HG03442 (cell line): ENCODE measurements around the gene FAT1.

Experiments used
- ATAC-seq: cut with Tn5 transposase; IDR thresholded peaks from one replicate; pipeline ENCODE4 v1.9.1; 2021; ENCODE audit warnings: mild to moderate bottlenecking, moderate library complexity; ENCODE audit not compliant: unreplicated experiment

The FAT1 gene

GRCh38 chr4:186658657-186659056 lies 65.0 kb downstream of the FAT1 start:
- no peak for ATAC-seq

GRCh38 chr4:186657764-186658163 lies 65.9 kb downstream of the FAT1 start:
- no peak for ATAC-seq

GRCh38 chr4:186653969-186654368 lies 69.7 kb downstream of the FAT1 start:
- ATAC-seq, result no peak

- no peak for ATAC-seq
These were observed 72.0 kb downstream of the FAT1 start for GRCh38 chr4:186651624-186652023.

- ATAC-seq, result no peak
These were observed 72.5 kb downstream of the FAT1 start for GRCh38 chr4:186651181-186651603.

GRCh38 chr4:186650401-186651180 lies 73.1 kb downstream of the FAT1 start:
- no peak for ATAC-seq

GRCh38 chr4:186647821-186648220 lies 75.8 kb downstream of the FAT1 start:
- ATAC-seq, result no peak

GRCh38 chr4:186644737-186645261 lies 78.9 kb downstream of the FAT1 start:
- ATAC-seq, result no peak

GRCh38 chr4:186644311-186644638 lies 79.4 kb downstream of the FAT1 start:
- ATAC-seq, result no peak

- no peak for ATAC-seq
These were observed 80.0 kb downstream of the FAT1 start for GRCh38 chr4:186643501-186644310.

GRCh38 chr4:186642998-186643397 lies 80.7 kb downstream of the FAT1 start:
- no peak for ATAC-seq

- ATAC-seq, result no peak
These were observed 81.1 kb downstream of the FAT1 start for GRCh38 chr4:186642530-186642929.

GRCh38 chr4:186634591-186635128 lies 89.0 kb downstream of the FAT1 start:
- ATAC-seq, result no peak

GRCh38 chr4:186633844-186634243 lies 89.8 kb downstream of the FAT1 start:
- no peak for ATAC-seq

- no peak for ATAC-seq
These were observed 93.5 kb downstream of the FAT1 start for GRCh38 chr4:186630128-186630527.

GRCh38 chr4:186628058-186628711 lies 95.5 kb downstream of the FAT1 start:
- no peak for ATAC-seq

GRCh38 chr4:186627226-186627865 lies 96.3 kb downstream of the FAT1 start:
- no peak for ATAC-seq

GRCh38 chr4:186624951-186625350 lies 98.7 kb downstream of the FAT1 start:
- no peak for ATAC-seq

- no peak for ATAC-seq
These were observed 100.1 kb downstream of the FAT1 start for GRCh38 chr4:186623546-186623945.

- no peak for ATAC-seq
These were observed 100.7 kb downstream of the FAT1 start for GRCh38 chr4:186622788-186623464.
